Measurements from ENCODE around the gene AMZ1.

AMZ1 gene

GRCh38 chr7:2757361-2757903 is 69.4 kb downstream of the AMZ1 start:
- no peak for DNase-seq

- no peak for DNase-seq
Observed at GRCh38 chr7:2757904-2758672, 70.1 kb downstream of the AMZ1 start.

GRCh38 chr7:2758673-2759616 is 70.9 kb downstream of the AMZ1 start:
- DNase-seq: no peak

- DNase-seq: no peak
Observed at GRCh38 chr7:2759736-2760097, 71.7 kb downstream of the AMZ1 start.

GRCh38 chr7:2760098-2760889 is 72.3 kb downstream of the AMZ1 start:
- no peak for DNase-seq

GRCh38 chr7:2761131-2761624 is 73.2 kb downstream of the AMZ1 start:
- DNase-seq: no peak

- no peak for DNase-seq
Observed at GRCh38 chr7:2761801-2762497, 73.9 kb downstream of the AMZ1 start.

- DNase-seq: no peak
Observed at GRCh38 chr7:2763597-2763996, 75.6 kb downstream of the AMZ1 start.

GRCh38 chr7:2764621-2765020 is 76.6 kb downstream of the AMZ1 start:
- no peak for DNase-seq
